ENCODE results near the gene ANAPC5.
"Not testable (repeated sequence)": the region's sequence is repeated elsewhere in the genome, so short reads cannot be mapped to it uniquely, and the experiment has no call there.

ANAPC5 gene

DNA sequence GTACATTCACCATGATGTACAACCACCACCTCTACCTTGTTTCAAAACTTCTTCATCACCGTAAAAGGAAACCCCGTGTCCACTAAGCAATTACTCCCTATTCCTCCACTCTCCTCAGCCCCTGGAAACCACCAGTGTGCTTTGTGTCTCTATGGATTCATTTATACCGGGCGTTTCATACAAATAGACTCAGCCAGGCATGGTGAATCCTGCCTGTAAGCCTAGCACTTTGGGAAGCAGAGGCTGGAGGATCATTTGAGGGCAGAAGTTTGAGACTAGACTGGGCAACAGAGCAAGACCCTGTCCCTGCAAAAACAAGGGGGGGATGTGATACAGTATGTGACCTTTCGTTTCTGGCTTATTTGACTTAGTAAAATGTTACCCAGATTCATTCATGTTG is 26.5 kb upstream of the ANAPC5 start:
- TF ChIP-seq, protein P1, sequence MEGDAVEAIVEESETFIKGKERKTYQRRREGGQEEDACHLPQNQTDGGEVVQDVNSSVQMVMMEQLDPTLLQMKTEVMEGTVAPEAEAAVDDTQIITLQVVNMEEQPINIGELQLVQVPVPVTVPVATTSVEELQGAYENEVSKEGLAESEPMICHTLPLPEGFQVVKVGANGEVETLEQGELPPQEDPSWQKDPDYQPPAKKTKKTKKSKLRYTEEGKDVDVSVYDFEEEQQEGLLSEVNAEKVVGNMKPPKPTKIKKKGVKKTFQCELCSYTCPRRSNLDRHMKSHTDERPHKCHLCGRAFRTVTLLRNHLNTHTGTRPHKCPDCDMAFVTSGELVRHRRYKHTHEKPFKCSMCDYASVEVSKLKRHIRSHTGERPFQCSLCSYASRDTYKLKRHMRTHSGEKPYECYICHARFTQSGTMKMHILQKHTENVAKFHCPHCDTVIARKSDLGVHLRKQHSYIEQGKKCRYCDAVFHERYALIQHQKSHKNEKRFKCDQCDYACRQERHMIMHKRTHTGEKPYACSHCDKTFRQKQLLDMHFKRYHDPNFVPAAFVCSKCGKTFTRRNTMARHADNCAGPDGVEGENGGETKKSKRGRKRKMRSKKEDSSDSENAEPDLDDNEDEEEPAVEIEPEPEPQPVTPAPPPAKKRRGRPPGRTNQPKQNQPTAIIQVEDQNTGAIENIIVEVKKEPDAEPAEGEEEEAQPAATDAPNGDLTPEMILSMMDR (IDR thresholded peaks at IDR 0.05; ENCODE audit: low read depth, low read length): no peak
- no peak for DNase-seq (ENCODE audit: low read depth in 2 of 2)
- H3K4me3 ChIP-seq (replicated peaks in 1 of 2; ENCODE audit: low read depth in 2 of 2, low read length in 2 of 2): no peak overlapping the region

DNA sequence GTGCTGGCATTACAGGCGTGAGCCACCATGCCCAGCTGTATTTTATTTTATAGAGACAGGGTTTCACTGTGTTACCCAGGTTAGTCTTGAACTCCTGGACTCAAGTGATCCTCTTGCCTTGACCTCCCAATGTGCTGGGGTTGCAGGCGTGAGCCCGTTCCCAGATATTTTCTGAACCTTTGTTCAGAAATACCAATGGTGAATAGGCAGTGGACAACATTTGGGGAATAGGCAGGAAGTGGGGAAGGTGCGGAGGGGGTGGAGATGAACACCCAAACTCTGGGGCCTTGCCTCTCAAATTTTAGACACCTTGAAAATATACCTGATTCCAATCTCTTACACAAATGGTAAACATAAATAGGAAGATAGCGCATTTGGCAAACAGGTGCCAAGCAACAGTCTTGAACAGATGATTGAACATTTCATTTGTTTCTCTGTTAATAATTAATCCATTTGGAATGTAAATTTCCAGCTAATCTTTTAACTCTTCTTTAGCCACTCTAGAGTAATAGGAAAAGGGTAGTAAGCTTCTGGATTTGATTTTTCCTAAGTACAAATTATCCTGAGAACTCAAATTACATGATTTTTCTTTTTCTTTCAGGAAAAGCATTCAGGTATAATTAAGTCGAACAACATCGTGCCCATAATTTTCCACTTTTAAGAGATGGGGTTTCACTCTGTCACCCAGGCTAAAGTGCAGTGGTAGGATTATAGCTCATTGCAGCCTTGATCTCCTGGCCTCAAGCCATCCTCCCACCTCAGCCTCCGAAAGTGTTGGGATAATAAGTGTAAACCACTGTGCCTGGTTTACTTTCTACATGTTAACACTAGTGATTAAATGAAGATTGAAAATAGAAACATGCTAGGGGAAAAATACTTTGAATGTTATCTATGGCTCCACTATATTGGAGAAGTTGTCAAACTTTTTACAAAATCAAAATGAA is 24.8 kb upstream of the ANAPC5 start:
- no peak for DNase-seq (ENCODE audit: low read depth in 2 of 2)
- TF ChIP-seq, protein P1 (IDR thresholded peaks at IDR 0.05; ENCODE audit: low read depth, low read length): no peak
- no peak overlapping the region for H3K4me3 ChIP-seq (replicated peaks in 1 of 2; ENCODE audit: low read depth in 2 of 2, low read length in 2 of 2)

DNA sequence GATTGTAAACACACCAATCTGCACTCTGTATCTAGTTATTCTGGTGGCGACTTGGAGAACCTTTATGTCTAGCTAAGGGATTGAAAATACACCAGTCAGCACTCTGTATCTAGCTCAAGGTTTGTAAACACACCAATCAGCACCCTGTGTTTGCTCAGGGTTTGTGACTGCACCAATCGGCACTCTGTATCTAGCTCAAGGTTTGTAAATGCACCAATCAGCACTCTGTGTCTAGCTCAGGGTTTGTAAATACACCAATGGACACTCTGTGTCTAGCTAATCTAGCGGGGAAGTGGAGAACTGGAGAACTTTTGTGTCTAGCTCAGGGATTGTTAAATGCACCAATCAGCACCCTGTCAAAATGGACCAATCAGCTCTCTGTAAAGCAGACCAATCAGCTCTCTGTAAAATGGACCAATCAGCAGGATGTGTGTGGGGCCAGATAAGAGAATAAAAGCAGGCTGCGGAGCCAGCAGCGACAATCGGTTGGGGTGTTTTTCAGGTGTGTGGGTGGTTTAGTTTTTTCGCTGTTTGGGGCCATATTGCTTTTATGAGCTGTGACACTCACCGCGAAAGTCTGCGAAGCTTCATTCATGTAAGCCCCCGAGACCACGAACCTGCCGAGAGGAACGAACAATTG is 22.9 kb upstream of the ANAPC5 start:
- H3K4me3 ChIP-seq (replicated peaks in 1 of 2; ENCODE audit: low read depth in 2 of 2, low read length in 2 of 2); DNase-seq (ENCODE audit: low read depth in 2 of 2): not testable (repeated sequence)

DNA sequence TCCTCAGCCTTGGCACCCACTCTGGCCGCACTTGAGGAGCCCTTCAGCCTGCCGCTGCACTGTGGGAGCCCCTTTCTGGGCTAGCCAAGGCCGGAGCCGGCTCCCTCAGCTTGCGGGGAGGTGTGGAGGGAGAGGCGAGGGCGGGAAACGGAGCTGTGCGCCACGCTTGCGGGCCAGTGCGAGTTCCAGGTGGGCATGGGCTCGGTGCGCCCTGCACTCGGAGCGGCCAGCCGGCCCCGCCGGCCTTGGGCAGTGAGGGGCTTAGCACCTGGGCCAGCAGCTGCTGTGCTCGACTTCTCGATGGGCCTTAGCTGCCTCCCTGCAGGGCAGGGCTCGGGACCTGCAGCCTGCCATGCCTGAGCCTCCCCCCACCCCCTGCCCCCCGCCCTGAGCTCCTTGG is 22.1 kb upstream of the ANAPC5 start:
- DNase-seq (ENCODE audit: low read depth in 2 of 2); H3K4me3 ChIP-seq (replicated peaks in 1 of 2; ENCODE audit: low read depth in 2 of 2, low read length in 2 of 2): not testable (repeated sequence)

DNA sequence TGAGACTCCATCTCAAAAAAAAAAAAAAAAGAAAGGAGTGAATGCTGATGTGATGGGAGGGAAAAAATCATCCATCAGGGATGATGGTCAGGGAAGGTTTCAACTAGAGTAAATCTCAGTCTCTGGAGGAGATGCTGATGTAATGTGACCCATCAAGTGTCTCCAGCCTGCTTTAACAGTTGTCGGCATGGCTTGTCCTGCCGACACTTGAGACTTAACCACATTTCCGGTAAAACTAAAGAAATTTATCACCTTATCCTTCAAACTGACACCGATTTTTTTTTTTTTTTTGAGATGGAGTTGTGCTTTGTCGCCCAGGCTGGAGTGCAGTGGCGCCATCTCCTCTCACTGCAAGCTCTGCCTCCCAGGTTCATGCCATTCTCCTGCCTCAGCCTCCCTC is 21.5 kb upstream of the ANAPC5 start:
- no peak overlapping the region for H3K4me3 ChIP-seq (replicated peaks in 1 of 2; ENCODE audit: low read depth in 2 of 2, low read length in 2 of 2)
- TF ChIP-seq, protein P1 (IDR thresholded peaks at IDR 0.05; ENCODE audit: low read depth, low read length): no peak
- no peak for DNase-seq (ENCODE audit: low read depth in 2 of 2)

DNA sequence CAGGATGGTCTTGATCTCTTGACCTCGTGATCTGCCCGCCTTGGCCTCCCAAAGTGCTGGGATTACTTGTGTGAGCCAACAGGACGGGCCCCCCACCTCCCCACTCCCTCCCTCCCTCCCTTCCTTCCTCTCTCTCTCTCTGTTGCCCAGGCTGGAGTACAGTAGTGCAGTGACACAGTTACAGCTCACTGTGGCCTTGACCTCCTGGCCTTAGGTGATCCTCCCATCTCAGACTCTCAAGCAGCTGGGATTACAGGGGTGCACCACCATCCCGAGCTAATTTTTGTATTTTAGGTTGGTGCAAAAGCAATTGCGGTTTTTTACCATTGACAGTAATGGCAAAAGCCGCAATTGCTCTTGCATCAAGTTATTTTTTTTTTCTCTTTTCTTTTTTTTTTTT is 19.2 kb upstream of the ANAPC5 start:
- no peak overlapping the region for H3K4me3 ChIP-seq (replicated peaks in 1 of 2; ENCODE audit: low read depth in 2 of 2, low read length in 2 of 2)
- TF ChIP-seq, protein P1 (IDR thresholded peaks at IDR 0.05; ENCODE audit: low read depth, low read length): no peak
- DNase-seq (ENCODE audit: low read depth in 2 of 2): no peak

DNA sequence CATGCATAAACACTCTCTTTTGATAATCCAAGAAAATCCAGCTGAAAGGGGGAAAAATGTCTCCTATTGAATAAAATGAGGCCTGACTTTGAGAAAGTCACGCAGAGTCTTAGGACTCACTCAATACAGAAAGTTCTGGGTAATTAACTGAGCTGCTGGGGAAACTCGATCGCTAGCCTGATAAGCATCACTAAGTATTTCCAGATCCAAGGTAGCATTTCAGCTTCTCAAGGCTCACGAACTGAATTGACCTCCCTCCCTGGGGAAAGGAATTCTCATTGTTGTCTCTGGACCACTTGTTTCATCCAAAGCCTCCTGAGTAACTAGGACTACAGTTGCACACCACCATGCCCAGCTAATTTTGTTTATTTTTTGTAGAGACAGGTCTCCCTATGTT is 13.8 kb upstream of the ANAPC5 start:
- TF ChIP-seq, protein P1 (IDR thresholded peaks at IDR 0.05; ENCODE audit: low read depth, low read length): no peak
- no peak overlapping the region for H3K4me3 ChIP-seq (replicated peaks in 1 of 2; ENCODE audit: low read depth in 2 of 2, low read length in 2 of 2)
- no peak for DNase-seq (ENCODE audit: low read depth in 2 of 2)
